ENCODE measurements around the gene MEGF8. TPM values are rescaled to one million over a fixed set of nuclear protein-coding genes. Genes with fewer than 3 reads are reported as not detected.

Gene MEGF8
- total and polyA plus RNA-seq, 9 of the 15 experiments (the other 6 are each of a cell fraction or from before 2014, with no cell fraction given): 0.28 to 13.1 (median 3.0) TPM

DNA sequence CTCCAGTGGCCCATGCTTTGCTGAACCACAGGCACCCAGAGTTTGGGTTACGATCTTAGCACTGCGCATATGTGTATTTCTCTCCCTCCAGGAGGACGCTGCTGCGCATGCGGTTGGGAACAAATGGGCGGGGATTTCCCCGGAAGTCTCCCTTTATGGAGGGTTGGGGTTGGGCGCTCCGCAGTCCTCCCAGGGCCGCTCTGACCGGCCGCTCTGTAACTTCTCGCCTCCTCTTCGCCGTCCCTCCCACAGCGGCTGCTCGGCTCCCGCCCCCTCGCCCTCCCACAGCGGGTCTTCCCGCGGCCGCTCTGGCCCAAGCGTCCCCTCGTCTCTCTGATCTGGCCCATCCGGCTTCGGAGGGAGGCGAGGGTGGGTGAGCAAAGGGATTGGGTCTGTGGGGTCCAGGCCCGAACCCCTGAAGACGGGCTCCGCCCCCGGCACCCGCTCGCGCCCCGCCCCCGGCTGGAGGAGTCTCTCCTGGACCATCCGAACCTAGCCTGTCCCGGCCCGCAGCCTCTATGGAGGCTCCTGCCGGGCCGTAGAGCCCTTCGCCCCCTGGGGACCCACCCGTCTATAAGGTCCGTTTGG is at the start of gene MEGF8 (continued):
- TF ChIP-seq ZNF76 (CRISPR knock-in tag; IDR thresholded peaks at IDR 0.05; ENCODE audit: borderline replicate concordance): no peak
- TF ChIP-seq PML (IDR thresholded peaks at IDR 0.05; ENCODE audit: low read length): peak; percentile 38; the same call in 1 of the 2 replicates
- TF ChIP-seq, protein P1, sequence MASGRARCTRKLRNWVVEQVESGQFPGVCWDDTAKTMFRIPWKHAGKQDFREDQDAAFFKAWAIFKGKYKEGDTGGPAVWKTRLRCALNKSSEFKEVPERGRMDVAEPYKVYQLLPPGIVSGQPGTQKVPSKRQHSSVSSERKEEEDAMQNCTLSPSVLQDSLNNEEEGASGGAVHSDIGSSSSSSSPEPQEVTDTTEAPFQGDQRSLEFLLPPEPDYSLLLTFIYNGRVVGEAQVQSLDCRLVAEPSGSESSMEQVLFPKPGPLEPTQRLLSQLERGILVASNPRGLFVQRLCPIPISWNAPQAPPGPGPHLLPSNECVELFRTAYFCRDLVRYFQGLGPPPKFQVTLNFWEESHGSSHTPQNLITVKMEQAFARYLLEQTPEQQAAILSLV (tag; IDR thresholded peaks at IDR 0.05): no peak
- no peak for TF ChIP-seq CBX2 (IDR thresholded peaks at IDR 0.05; ENCODE audit: insufficient read depth, low read length, poor library complexity, severe bottlenecking)
- peak; percentile 88 for TF ChIP-seq MEIS2 (IDR thresholded peaks at IDR 0.05; ENCODE audit: partially characterized antibody)
- peak; percentile 95 for TF ChIP-seq SP2 (IDR thresholded peaks at IDR 0.05; ENCODE audit: extremely low read depth, low read depth, low read length, poor library complexity, severe bottlenecking)
- TF ChIP-seq ASH1L (IDR thresholded peaks at IDR 0.05; ENCODE audit: borderline replicate concordance, low read depth, partially characterized antibody): no peak
- TF ChIP-seq, protein P2, sequence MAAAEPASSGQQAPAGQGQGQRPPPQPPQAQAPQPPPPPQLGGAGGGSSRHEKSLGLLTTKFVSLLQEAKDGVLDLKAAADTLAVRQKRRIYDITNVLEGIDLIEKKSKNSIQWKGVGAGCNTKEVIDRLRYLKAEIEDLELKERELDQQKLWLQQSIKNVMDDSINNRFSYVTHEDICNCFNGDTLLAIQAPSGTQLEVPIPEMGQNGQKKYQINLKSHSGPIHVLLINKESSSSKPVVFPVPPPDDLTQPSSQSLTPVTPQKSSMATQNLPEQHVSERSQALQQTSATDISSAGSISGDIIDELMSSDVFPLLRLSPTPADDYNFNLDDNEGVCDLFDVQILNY (CRISPR knock-in tag; IDR thresholded peaks at IDR 0.05): no peak
- no peak for TF ChIP-seq SMARCE1 (IDR thresholded peaks at IDR 0.05)
- peak; percentile 83 for TF ChIP-seq SMC3 (conservative IDR thresholded peaks at IDR 0.05; ENCODE audit: insufficient read depth, low read depth, low read length)
- TF ChIP-seq SIN3B (IDR thresholded peaks at IDR 0.05; ENCODE audit: low read depth): 0 out of 2 replicates have a peak, but pooled peaks have one; percentile 34
- TF ChIP-seq RB1 (IDR thresholded peaks at IDR 0.05; ENCODE audit: low read depth): peak; percentile 64
- TF ChIP-seq, protein P3, sequence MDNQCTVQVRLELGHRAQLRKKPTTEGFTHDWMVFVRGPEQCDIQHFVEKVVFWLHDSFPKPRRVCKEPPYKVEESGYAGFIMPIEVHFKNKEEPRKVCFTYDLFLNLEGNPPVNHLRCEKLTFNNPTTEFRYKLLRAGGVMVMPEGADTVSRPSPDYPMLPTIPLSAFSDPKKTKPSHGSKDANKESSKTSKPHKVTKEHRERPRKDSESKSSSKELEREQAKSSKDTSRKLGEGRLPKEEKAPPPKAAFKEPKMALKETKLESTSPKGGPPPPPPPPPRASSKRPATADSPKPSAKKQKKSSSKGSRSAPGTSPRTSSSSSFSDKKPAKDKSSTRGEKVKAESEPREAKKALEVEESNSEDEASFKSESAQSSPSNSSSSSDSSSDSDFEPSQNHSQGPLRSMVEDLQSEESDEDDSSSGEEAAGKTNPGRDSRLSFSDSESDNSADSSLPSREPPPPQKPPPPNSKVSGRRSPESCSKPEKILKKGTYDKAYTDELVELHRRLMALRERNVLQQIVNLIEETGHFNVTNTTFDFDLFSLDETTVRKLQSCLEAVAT (IDR thresholded peaks at IDR 0.05): no peak
- no peak for TF ChIP-seq ZNF324 (CRISPR knock-in tag; IDR thresholded peaks at IDR 0.05)
- peak; percentile 16; the same call in 1 of the 2 replicates for TF ChIP-seq MAFK (IDR thresholded peaks at IDR 0.05; ENCODE audit: low read length)
- TF ChIP-seq, protein P4, sequence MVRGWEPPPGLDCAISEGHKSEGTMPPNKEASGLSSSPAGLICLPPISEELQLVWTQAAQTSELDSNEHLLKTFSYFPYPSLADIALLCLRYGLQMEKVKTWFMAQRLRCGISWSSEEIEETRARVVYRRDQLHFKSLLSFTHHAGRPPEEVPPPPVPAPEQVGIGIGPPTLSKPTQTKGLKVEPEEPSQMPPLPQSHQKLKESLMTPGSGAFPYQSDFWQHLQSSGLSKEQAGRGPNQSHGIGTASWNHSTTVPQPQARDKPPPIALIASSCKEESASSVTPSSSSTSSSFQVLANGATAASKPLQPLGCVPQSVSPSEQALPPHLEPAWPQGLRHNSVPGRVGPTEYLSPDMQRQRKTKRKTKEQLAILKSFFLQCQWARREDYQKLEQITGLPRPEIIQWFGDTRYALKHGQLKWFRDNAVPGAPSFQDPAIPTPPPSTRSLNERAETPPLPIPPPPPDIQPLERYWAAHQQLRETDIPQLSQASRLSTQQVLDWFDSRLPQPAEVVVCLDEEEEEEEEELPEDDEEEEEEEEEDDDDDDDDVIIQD (CRISPR knock-in tag; IDR thresholded peaks at IDR 0.05): no peak
- TF ChIP-seq, protein P5, sequence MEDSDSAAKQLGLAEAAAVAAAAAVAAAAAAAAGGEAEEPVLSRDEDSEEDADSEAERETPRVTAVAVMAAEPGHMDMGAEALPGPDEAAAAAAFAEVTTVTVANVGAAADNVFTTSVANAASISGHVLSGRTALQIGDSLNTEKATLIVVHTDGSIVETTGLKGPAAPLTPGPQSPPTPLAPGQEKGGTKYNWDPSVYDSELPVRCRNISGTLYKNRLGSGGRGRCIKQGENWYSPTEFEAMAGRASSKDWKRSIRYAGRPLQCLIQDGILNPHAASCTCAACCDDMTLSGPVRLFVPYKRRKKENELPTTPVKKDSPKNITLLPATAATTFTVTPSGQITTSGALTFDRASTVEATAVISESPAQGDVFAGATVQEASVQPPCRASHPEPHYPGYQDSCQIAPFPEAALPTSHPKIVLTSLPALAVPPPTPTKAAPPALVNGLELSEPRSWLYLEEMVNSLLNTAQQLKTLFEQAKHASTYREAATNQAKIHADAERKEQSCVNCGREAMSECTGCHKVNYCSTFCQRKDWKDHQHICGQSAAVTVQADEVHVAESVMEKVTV (CRISPR knock-in tag; IDR thresholded peaks at IDR 0.05): 0 out of 2 replicates have a peak, but pooled peaks have one; percentile 51
- no peak for TF ChIP-seq ZNF253 (CRISPR knock-in tag; conservative IDR thresholded peaks at IDR 0.05)
- no peak for TF ChIP-seq HNRNPUL1 (IDR thresholded peaks at IDR 0.05; ENCODE audit: low read length)
- TF ChIP-seq ZNF143 (CRISPR knock-in tag; IDR thresholded peaks at IDR 0.05): no peak
- no peak for TF ChIP-seq SMAD2 (IDR thresholded peaks at IDR 0.05; ENCODE audit: low read depth, low read length)
- no peak for TF ChIP-seq TAL1 (IDR thresholded peaks at IDR 0.05)
- TF ChIP-seq POLR2G (IDR thresholded peaks at IDR 0.05; ENCODE audit: low read depth, low read length): peak; percentile 88
- peak; percentile 39 for TF ChIP-seq PHF20 (IDR thresholded peaks at IDR 0.05; ENCODE audit: partially characterized antibody)

All from K562 (cell line).